H1 (cell line): ENCODE measurements around the gene CFAP97D1. TPM values are rescaled to one million over a fixed set of nuclear protein-coding genes. Genes with fewer than 3 reads are reported as not detected.

Experiments
- CTCF ChIA-PET: fragments of 300-600 bp; sonication (Branson Sonifier 250); formaldehyde crosslinking; loops from one replicate; lab custom pipeline; 2021; ENCODE audit not compliant: partially characterized antibody; lab: Charles Lee
- POLR2A ChIA-PET: fragments of 300-600 bp; sonication (Branson Sonifier 250); formaldehyde crosslinking; loops from one replicate; lab custom pipeline; 2021; ENCODE audit warnings: inconsistent platforms; ENCODE audit not compliant: partially characterized antibody; lab: Charles Lee
- DNase-seq, 2 experiments: peaks; one replicate each; pipeline versions ENCODE4 v3.0.0 to v3.0.0-alpha.2; 2010 to 2022; ENCODE audit warnings: low spot score in 2 of 2, low read depth in 1 of 2, mixed read lengths in 1 of 2
- FAIRE-seq: peaks from 2 replicates; lab custom pipeline; 2011; peaks lifted over from hg19 to GRCh38; lab: Jason Lieb, UNC
- H2AFZ ChIP-seq: 2 replicates; pipeline ENCODE4 v1.8.1; 2012; ENCODE audit warnings: low read length, inconsistent platforms
- H2AK5ac ChIP-seq: 2 replicates; pipeline ENCODE4 v1.6.1; 2013; ENCODE audit warnings: low read depth, low read length
- H2BK120ac ChIP-seq: replicated peaks from 2 replicates; pipeline ENCODE3; 2013; ENCODE audit warnings: low read depth, low read length, inconsistent platforms
- H2BK12ac ChIP-seq: 2 replicates; pipeline ENCODE4 v1.6.1; 2013; ENCODE audit warnings: low read depth, low read length
- H2BK15ac ChIP-seq: 2 replicates; pipeline ENCODE4 v1.6.1; 2013; ENCODE audit warnings: low read length
- H2BK20ac ChIP-seq: 2 replicates; pipeline ENCODE4 v1.6.1; 2013; ENCODE audit warnings: low read length
- H2BK5ac ChIP-seq: 2 replicates; pipeline ENCODE4 v1.6.1; 2013; ENCODE audit warnings: low read depth, low read length
- H3K14ac ChIP-seq: 2 replicates; pipeline ENCODE4 v1.6.1; 2013; ENCODE audit warnings: inconsistent platforms; ENCODE audit not compliant: insufficient read length
- H3K18ac ChIP-seq: 2 replicates; pipeline ENCODE4 v1.6.1; 2013; ENCODE audit warnings: low read length; ENCODE audit errors: extremely low read depth
- H3K23ac ChIP-seq: 2 replicates; pipeline ENCODE4 v1.6.1; 2013; ENCODE audit warnings: inconsistent platforms; ENCODE audit not compliant: insufficient read length
- H3K23me2 ChIP-seq: 2 replicates; pipeline ENCODE4 v1.6.1; 2013; ENCODE audit warnings: low read depth, low read length
- H3K27ac ChIP-seq: 2 replicates; pipeline ENCODE4 v1.6.1; 2011; ENCODE audit warnings: low read depth, low read length, inconsistent platforms
- H3K27me3 ChIP-seq, 4 experiments: replicated peaks in 1 of 4; 1 replicate in 1 of 4; 2 replicates in 3 of 4; pipeline versions ENCODE4 v1.6.1 to v1.8.1; 2011 to 2013; ENCODE audit warnings: low read length in 3 of 4, mild to moderate bottlenecking in 3 of 4, inconsistent platforms in 2 of 4, mixed read lengths in 2 of 4, moderate library complexity in 1 of 4; ENCODE audit not compliant: control insufficient read depth in 3 of 4, insufficient read depth in 3 of 4; ENCODE audit errors: extremely low read depth in 1 of 4
- H3K36me3 ChIP-seq, 4 experiments: 2 replicates each; pipeline versions ENCODE4 v1.6.1 to v1.8.1; 2011 to 2013; ENCODE audit warnings: mild to moderate bottlenecking in 4 of 4, low read length in 3 of 4, moderate library complexity in 2 of 4, control low read depth in 1 of 4, inconsistent platforms in 1 of 4; ENCODE audit not compliant: insufficient read depth in 4 of 4, control insufficient read depth in 2 of 4
- H3K4ac ChIP-seq: replicated peaks from 2 replicates; pipeline ENCODE3; 2013; ENCODE audit warnings: low read length, low read depth, mixed read lengths, inconsistent platforms; ENCODE audit not compliant: insufficient read length
- H3K4me1 ChIP-seq, 4 experiments: replicated peaks in 1 of 4; 1 replicate in 1 of 4; 2 replicates in 3 of 4; pipeline versions ENCODE4 v1.6.1 to v1.8.1; 2011 to 2013; ENCODE audit warnings: low read length in 3 of 4, inconsistent platforms in 2 of 4, mixed read lengths in 1 of 4; ENCODE audit not compliant: insufficient read depth in 4 of 4, control insufficient read depth in 3 of 4
- H3K4me2 ChIP-seq, 2 experiments: 2 replicates each; pipeline versions ENCODE4 v1.6.1 to v1.8.1; 2011 to 2013; ENCODE audit warnings: low read depth in 2 of 2, low read length in 2 of 2, control low read depth in 1 of 2, inconsistent platforms in 1 of 2, mild to moderate bottlenecking in 1 of 2; ENCODE audit not compliant: insufficient read depth in 1 of 2
- H3K4me3 ChIP-seq, 4 experiments: fragments of 200-600, 300-600 bp in 1 of 4; sonication (generic), shearing (Covaris generic), sonication (Bioruptor Twin) in 1 of 4; 2 replicates each; pipeline versions ENCODE4 v1.5.1 to v1.8.1; 2011 to 2016; ENCODE audit warnings: low read length in 4 of 4, low read depth in 3 of 4, control low read depth in 2 of 4, inconsistent platforms in 2 of 4, mild to moderate bottlenecking in 2 of 4, mixed read lengths in 1 of 4, moderate library complexity in 1 of 4; ENCODE audit not compliant: insufficient read depth in 2 of 4; ENCODE audit errors: extremely low read depth in 1 of 4
- H3K56ac ChIP-seq: replicated peaks from 2 replicates; pipeline ENCODE3; 2013; ENCODE audit warnings: low read depth, mild to moderate bottlenecking, mixed read lengths, low read length, inconsistent platforms; ENCODE audit not compliant: insufficient read length
- H3K79me1 ChIP-seq: 2 replicates; pipeline ENCODE4 v1.6.1; 2013; ENCODE audit warnings: low read depth, low read length, control low read depth
- H3K79me2 ChIP-seq, 2 experiments: 2 replicates each; pipeline versions ENCODE4 v1.6.1 to v1.8.1; 2012 to 2013; ENCODE audit warnings: low read length in 2 of 2, mild to moderate bottlenecking in 2 of 2, inconsistent platforms in 1 of 2; ENCODE audit not compliant: insufficient read depth in 2 of 2, control insufficient read depth in 1 of 2
- H3K9ac ChIP-seq, 4 experiments: replicated peaks in 1 of 4; 1 replicate in 1 of 4; 2 replicates in 3 of 4; pipeline versions ENCODE4 v1.6.1 to v1.8.1; 2011 to 2013; ENCODE audit warnings: low read depth in 3 of 4, low read length in 3 of 4, control low read depth in 2 of 4, mild to moderate bottlenecking in 2 of 4, moderate library complexity in 2 of 4, inconsistent platforms in 1 of 4; ENCODE audit errors: extremely low read depth in 1 of 4
- H3K9me3 ChIP-seq, 2 experiments: 2 replicates each; pipeline versions ENCODE4 v1.6.1 to v1.8.1; 2012 to 2013; ENCODE audit warnings: mild to moderate bottlenecking in 2 of 2, moderate library complexity in 2 of 2, control low read depth in 1 of 2, inconsistent platforms in 1 of 2, low read depth in 1 of 2, low read length in 1 of 2, mixed read lengths in 1 of 2; ENCODE audit not compliant: insufficient read depth in 2 of 2
- H4K20me1 ChIP-seq, 2 experiments: replicated peaks in 1 of 2; 2 replicates each; pipeline versions ENCODE3 to v1.8.1; 2011 to 2013; ENCODE audit warnings: inconsistent platforms in 2 of 2, low read length in 2 of 2, mild to moderate bottlenecking in 1 of 2; ENCODE audit not compliant: insufficient read depth in 2 of 2, control insufficient read depth in 1 of 2
- H4K5ac ChIP-seq: 2 replicates; pipeline ENCODE4 v1.6.1; 2013; ENCODE audit warnings: low read length, low read depth, mixed read lengths, inconsistent platforms; ENCODE audit not compliant: insufficient read length
- H4K8ac ChIP-seq: 2 replicates; pipeline ENCODE4 v1.8.0; 2013; ENCODE audit warnings: mild to moderate bottlenecking, moderate library complexity, low read length, inconsistent platforms; ENCODE audit not compliant: insufficient read depth; ENCODE audit errors: extremely low read depth
- H4K91ac ChIP-seq: replicated peaks from 2 replicates; pipeline ENCODE3; 2013; ENCODE audit warnings: low read length, mixed read lengths, inconsistent platforms; ENCODE audit not compliant: insufficient read length
- ASH2L ChIP-seq: fragments of 200-600, 300-600 bp; sonication (generic); IDR thresholded peaks from one replicate; pipeline ENCODE4 v1.7.1; 2017; ENCODE audit warnings: low read length
- ATF2 ChIP-seq: IDR thresholded peaks from 2 replicates; pipeline ENCODE4 v1.6.1; 2012; ENCODE audit warnings: low read length, inconsistent platforms
- CHD1 ChIP-seq: IDR thresholded peaks from 2 replicates; pipeline ENCODE4 v1.6.1; 2012; ENCODE audit warnings: low read depth, low read length, improper control_type of control experiment
- EZH2 ChIP-seq: fragments of 200-600 bp; sonication (generic); IDR thresholded peaks from 2 replicates; pipeline ENCODE4 v1.7.1; 2012; ENCODE audit warnings: low read depth, mild to moderate bottlenecking, moderate library complexity, low read length, inconsistent platforms; ENCODE audit not compliant: severe bottlenecking
- HDAC6 ChIP-seq: IDR thresholded peaks from one replicate; pipeline ENCODE4 v1.7.1; 2012; ENCODE audit warnings: low read depth, mild to moderate bottlenecking, inconsistent platforms, low read length, moderate library complexity
- JUND ChIP-seq: IDR thresholded peaks from 2 replicates; pipeline ENCODE4 v1.6.1; 2011; ENCODE audit warnings: mild to moderate bottlenecking, improper control_type of control experiment, low read length
- POLR2A ChIP-seq, 2 experiments: IDR thresholded peaks; 1 replicate in 1 of 2; 2 replicates in 1 of 2; pipeline ENCODE4 v1.6.1; 2011; ENCODE audit warnings: low read depth in 2 of 2, low read length in 2 of 2, mild to moderate bottlenecking in 2 of 2; ENCODE audit errors: control extremely low read depth in 1 of 2
- RAD21 ChIP-seq, 2 experiments: IDR thresholded peaks in 1 of 2; conservative IDR thresholded peaks in 1 of 2; 2 replicates each; pipeline ENCODE4 v1.6.1; 2011; ENCODE audit warnings: low read depth in 2 of 2, low read length in 2 of 2, improper control_type of control experiment in 1 of 2, inconsistent platforms in 1 of 2, mild to moderate bottlenecking in 1 of 2, moderate library complexity in 1 of 2
- SIRT6 ChIP-seq: IDR thresholded peaks from one replicate; pipeline ENCODE4 v1.7.1; 2012; ENCODE audit warnings: low read length, inconsistent platforms
- SP4 ChIP-seq: IDR thresholded peaks from 2 replicates; pipeline ENCODE4 v1.6.1; 2012; ENCODE audit warnings: low read length, inconsistent platforms
- SRF ChIP-seq: IDR thresholded peaks from 2 replicates; pipeline ENCODE4 v1.6.1; 2011; ENCODE audit warnings: mild to moderate bottlenecking, low read depth, low read length, moderate library complexity
- SUZ12 ChIP-seq: fragments of 200-600 bp; sonication (generic); IDR thresholded peaks from 2 replicates; pipeline ENCODE4 v1.6.1; 2012; ENCODE audit warnings: mild to moderate bottlenecking, inconsistent platforms, low read length, moderate library complexity, mixed read lengths
- TEAD4 ChIP-seq: IDR thresholded peaks from 2 replicates; pipeline ENCODE4 v1.6.1; 2012; ENCODE audit warnings: low read depth, low read length, inconsistent platforms, mixed read lengths
- WGBS, 2 experiments: shearing (Covaris generic) in 1 of 2; methylation state at CpG; one replicate each; pipeline versions ENCODE4 v1.1.6 to v1.1.7; 2013 to 2015; ENCODE audit warnings: low lambda C conversion rate in 2 of 2, mixed read lengths in 2 of 2, inconsistent platforms in 1 of 2, low coverage in 1 of 2, missing lambda C conversion rate in 1 of 2; ENCODE audit not compliant: insufficient replicate concordance in 2 of 2, insufficient coverage in 1 of 2, insufficient read length in 1 of 2; ENCODE audit errors: extremely low coverage in 1 of 2, missing lambda C conversion rate in 1 of 2; 5-methylcytosine and 5-hydroxymethylcytosine counted together
- polyA plus RNA-seq, 7 experiments: library from polyadenylated mRNA; depleted of rRNA in 3 of 7; stranded (reverse) in 5 of 7; unstranded in 2 of 7; fragments of >200 nt in 5 of 7; fragments of 200-250 nt in 2 of 7; gene quantifications; 1 replicate in 5 of 7; 2 replicates in 1 of 7; 4 replicates in 1 of 7; pipeline versions ENCODE4 v1.2.1 to v1.2.3, GENCODE V29; 2011 to 2013; ENCODE audit warnings: missing spikeins in 2 of 7, mixed read lengths in 2 of 7
- total RNA-seq: library from RNA; stranded (reverse); fragmentation: NEBNext Ultra II Directional; extraction: Animal tissue kit (Norgen Biotek cat#: 25700); gene quantifications from 2 replicates; pipeline ENCODE4 v1.2.1, GENCODE V29; 2021

Gene CFAP97D1
- total and polyA plus RNA-seq, 2 of the 8 experiments (the other 6 are each of a cell fraction or from before 2014, with no cell fraction given) = 0.02 to 0.07 TPM

GRCh38 chr17:43827596-43827995, 47.4 kb downstream of the CFAP97D1 start:
- H2BK5ac ChIP-seq = no peak overlapping the region
- no peak overlapping the region for H3K23ac ChIP-seq
- CTCF ChIA-PET = interaction anchor here (0.6 to 3.3 kb wide), 6 partner anchors 11 to 1665 kb away, joined by 3 to 16 read pairs (median 4); partner anchors contain the start of gene CD300LG
- no peak overlapping the region for H2BK12ac ChIP-seq
- no peak overlapping the region for H3K4me3 ChIP-seq
- H3K79me2 ChIP-seq = no peaks in the 10 kb centered on the region
- H4K8ac ChIP-seq = no peak overlapping the region
- H3K36me3 ChIP-seq = peaks cover 0 to 8% (median 0%) of the 10 kb centered on the region in 4 experiments; a peak in 3 of 8 replicates
- H3K27me3 ChIP-seq = peaks cover 0 to 4% (median 0%) of the 10 kb centered on the region in 4 experiments; a peak in 2 of 7 replicates
- DNase-seq (no peak), FAIRE-seq (no peak)
- H4K91ac ChIP-seq = no peak overlapping the region
- no peak overlapping the region for H3K9ac ChIP-seq
- no peak overlapping the region for H3K14ac ChIP-seq
- H2BK20ac ChIP-seq = no peak overlapping the region
- H3K9me3 ChIP-seq = no peaks in the 10 kb centered on the region
- H2BK15ac ChIP-seq = no peak overlapping the region
- H3K4me2 ChIP-seq = no peak overlapping the region
- no peak overlapping the region for H3K4ac ChIP-seq
- H3K79me1 ChIP-seq = no peaks in the 10 kb centered on the region
- POLR2A ChIA-PET = interaction anchor here (0.8 to 1.5 kb wide), 2 partner anchors 9 to 24 kb away, joined by 3 to 4 read pairs; no protein-coding TSS in a partner anchor
- H3K18ac ChIP-seq = no peak overlapping the region
- H3K56ac ChIP-seq = no peak overlapping the region
- H2AK5ac ChIP-seq = no peak overlapping the region
- H3K27ac ChIP-seq = no peak overlapping the region; the same call in 1 of the 2 replicates
- no peak overlapping the region for H2AFZ ChIP-seq
- no peak overlapping the region for H4K5ac ChIP-seq
- H4K20me1 ChIP-seq = peaks cover 0 to 2% of the 10 kb centered on the region in 2 experiments
- H3K4me1 ChIP-seq = peaks cover 0 to 8% (median 4%) of the 10 kb centered on the region in 4 experiments; a peak in 4 of 7 replicates
- H3K23me2 ChIP-seq = peaks cover 4% of the 10 kb centered on the region; the same call in 1 of the 2 replicates
- 83% methylated on average over 9 of the region's 9 CpGs; no CpG with 5 or more reads in 1 of the 2 experiments for WGBS, 2 experiments
- H2BK120ac ChIP-seq = no peak overlapping the region
- TF ChIP-seq POLR2A (IDR thresholded peaks at IDR 0.05; ENCODE audit: control extremely low read depth in 1 of 2, low read depth in 2 of 2, low read length in 2 of 2) (no peak), TEAD4 (no peak), SP4 (no peak), RAD21 (IDR thresholded peaks at IDR 0.05 in 1 of 2, conservative IDR thresholded peaks at IDR 0.05 in 1 of 2; ENCODE audit: low read depth in 2 of 2, low read length in 2 of 2) (no peak), HDAC6 (no peak), SUZ12 (no peak), ATF2 (no peak), ASH2L (no peak), SRF (no peak), SIRT6 (no peak), EZH2 (no peak), JUND (no peak), CHD1 (no peak)
